Hepatocyte (in vitro differentiated cells): Measurements from ENCODE around the gene ARHGEF37. TPM values are rescaled to one million over a fixed set of nuclear protein-coding genes. Genes with fewer than 3 reads are reported as not detected.

Experiments
- DNase-seq: peaks from one replicate; pipeline ENCODE4 v3.0.0-alpha.2; 2016; ENCODE audit warnings: low spot score
- H2AFZ ChIP-seq: fragments of 200-600 bp; sonication (generic); 2 replicates; pipeline ENCODE4 v1.6.0; 2016; ENCODE audit warnings: antibody characterized with exemption, mild to moderate bottlenecking
- H3K27ac ChIP-seq: fragments of 200-600 bp; sonication (generic); 2 replicates; pipeline ENCODE4 v1.5.1; 2016; ENCODE audit warnings: mild to moderate bottlenecking
- H3K27me3 ChIP-seq: fragments of 200-600 bp; sonication (generic); 2 replicates; pipeline ENCODE4 v1.6.1; 2016
- H3K36me3 ChIP-seq: fragments of 200-600 bp; sonication (generic); replicated peaks from 2 replicates; pipeline ENCODE4 v1.5.1; 2016; ENCODE audit warnings: low read depth; ENCODE audit not compliant: insufficient read depth
- H3K4me1 ChIP-seq: fragments of 200-600 bp; sonication (generic); 2 replicates; pipeline ENCODE4 v1.5.1; 2016; ENCODE audit warnings: mild to moderate bottlenecking, moderate library complexity; ENCODE audit not compliant: insufficient read depth
- H3K4me2 ChIP-seq: fragments of 200-600 bp; sonication (generic); 2 replicates; pipeline ENCODE4 v1.6.0; 2016
- H3K4me3 ChIP-seq: fragments of 200-600 bp; sonication (generic); 2 replicates; pipeline ENCODE4 v1.5.1; 2016; ENCODE audit warnings: mild to moderate bottlenecking
- H3K79me2 ChIP-seq: fragments of 200-600 bp; sonication (generic); 2 replicates; pipeline ENCODE4 v1.6.0; 2017; ENCODE audit warnings: mild to moderate bottlenecking
- H3K9me2 ChIP-seq: fragments of 200-600 bp; sonication (generic); replicated peaks from 2 replicates; pipeline ENCODE4 v1.6.0; 2017; ENCODE audit warnings: mild to moderate bottlenecking; ENCODE audit not compliant: insufficient read depth
- H3K9me3 ChIP-seq: fragments of 200-600 bp; sonication (generic); 2 replicates; pipeline ENCODE4 v1.5.1; 2016; ENCODE audit warnings: low read depth, mild to moderate bottlenecking
- H4K20me1 ChIP-seq: fragments of 200-600 bp; sonication (generic); 2 replicates; pipeline ENCODE4 v1.6.0; 2016; ENCODE audit warnings: mild to moderate bottlenecking; ENCODE audit not compliant: insufficient read depth, poor library complexity, severe bottlenecking
- EZH2 ChIP-seq: fragments of 200-600 bp; sonication (generic); IDR thresholded peaks from 2 replicates; pipeline ENCODE4 v1.6.1; 2016; ENCODE audit warnings: antibody characterized with exemption, mild to moderate bottlenecking, borderline replicate concordance
- EZH2phosphoT487 ChIP-seq: fragments of 200-600 bp; sonication (generic); IDR thresholded peaks from one replicate; pipeline ENCODE4 v1.6.1; 2018; ENCODE audit warnings: antibody characterized with exemption, mild to moderate bottlenecking, low read depth, moderate library complexity; ENCODE audit not compliant: unreplicated experiment, severe bottlenecking
- WGBS: methylation state at CpG from one replicate; pipeline ENCODE4 v1.1.6; 2016; ENCODE audit warnings: low lambda C conversion rate; ENCODE audit errors: missing lambda C conversion rate; 5-methylcytosine and 5-hydroxymethylcytosine counted together
- polyA plus RNA-seq: library from polyadenylated mRNA; unstranded; fragments of >200 nt; fragmentation: Nextera tagmentation; extraction: Ambion mirVana; gene quantifications from 2 replicates; pipeline ENCODE4 v1.2.1, GENCODE V29; 2016
- total RNA-seq: library from RNA; depleted of rRNA; stranded (reverse); fragments of >200 nt; gene quantifications from 2 replicates; pipeline ENCODE4 v1.2.3, GENCODE V29; 2014
- TF ChIP-seq, protein P1 (sequence below): fragments of 200-600 bp; sonication (generic); IDR thresholded peaks from 2 replicates; pipeline ENCODE4 v1.5.1; 2016; ENCODE audit warnings: antibody characterized with exemption, mild to moderate bottlenecking; ENCODE audit not compliant: poor library complexity

The ARHGEF37 gene
- total and polyA plus RNA-seq, 2 experiments from 2014 or later: 2.3 to 2.9 TPM

DNA sequence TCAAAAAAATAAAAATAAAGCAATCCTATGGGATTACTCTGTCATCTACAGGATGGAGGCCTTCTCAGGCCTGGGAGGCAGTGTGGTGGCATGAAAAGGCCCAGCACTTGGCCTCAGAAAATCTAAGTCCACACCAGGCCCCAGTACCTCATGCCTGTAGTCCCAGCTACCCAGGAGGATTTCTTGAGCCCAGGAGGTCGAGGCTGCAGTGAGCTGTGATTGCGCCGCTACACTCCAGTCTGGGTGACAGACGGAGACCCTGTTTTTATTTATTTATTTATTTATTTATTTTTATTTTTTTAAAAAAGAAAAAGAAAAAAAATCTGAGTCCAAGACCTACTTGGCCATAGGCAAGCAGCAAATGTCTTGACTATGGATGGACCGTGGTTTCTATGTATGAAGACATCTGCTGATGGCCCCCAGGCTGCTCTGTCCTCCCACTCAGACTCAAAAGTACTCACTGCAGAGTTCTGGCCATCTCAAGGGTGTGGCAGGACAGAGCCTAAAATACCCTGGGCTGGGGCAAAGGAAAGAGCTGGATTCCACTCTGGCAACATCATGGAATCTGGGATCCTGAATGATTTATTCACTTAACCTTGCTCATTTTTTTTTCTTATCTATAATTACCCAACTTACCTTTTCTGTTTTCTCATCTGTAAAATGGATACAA is 55.0 kb downstream of the ARHGEF37 start:
- TF ChIP-seq, protein P1, sequence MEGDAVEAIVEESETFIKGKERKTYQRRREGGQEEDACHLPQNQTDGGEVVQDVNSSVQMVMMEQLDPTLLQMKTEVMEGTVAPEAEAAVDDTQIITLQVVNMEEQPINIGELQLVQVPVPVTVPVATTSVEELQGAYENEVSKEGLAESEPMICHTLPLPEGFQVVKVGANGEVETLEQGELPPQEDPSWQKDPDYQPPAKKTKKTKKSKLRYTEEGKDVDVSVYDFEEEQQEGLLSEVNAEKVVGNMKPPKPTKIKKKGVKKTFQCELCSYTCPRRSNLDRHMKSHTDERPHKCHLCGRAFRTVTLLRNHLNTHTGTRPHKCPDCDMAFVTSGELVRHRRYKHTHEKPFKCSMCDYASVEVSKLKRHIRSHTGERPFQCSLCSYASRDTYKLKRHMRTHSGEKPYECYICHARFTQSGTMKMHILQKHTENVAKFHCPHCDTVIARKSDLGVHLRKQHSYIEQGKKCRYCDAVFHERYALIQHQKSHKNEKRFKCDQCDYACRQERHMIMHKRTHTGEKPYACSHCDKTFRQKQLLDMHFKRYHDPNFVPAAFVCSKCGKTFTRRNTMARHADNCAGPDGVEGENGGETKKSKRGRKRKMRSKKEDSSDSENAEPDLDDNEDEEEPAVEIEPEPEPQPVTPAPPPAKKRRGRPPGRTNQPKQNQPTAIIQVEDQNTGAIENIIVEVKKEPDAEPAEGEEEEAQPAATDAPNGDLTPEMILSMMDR: no peak
- TF ChIP-seq EZH2phosphoT487 (no peak), EZH2 (no peak)
- H4K20me1 ChIP-seq: no peaks in the 10 kb centered on the region
- H3K79me2 ChIP-seq: no peaks in the 10 kb centered on the region
- peaks cover 6% of the 10 kb centered on the region for H3K4me1 ChIP-seq
- H3K9me3 ChIP-seq: no peaks in the 10 kb centered on the region
- H3K27ac ChIP-seq: no peak overlapping the region
- H3K4me2 ChIP-seq: no peak overlapping the region
- H3K27me3 ChIP-seq: no peaks in the 10 kb centered on the region
- no peak overlapping the region for H3K4me3 ChIP-seq
- H3K36me3 ChIP-seq: no peaks in the 10 kb centered on the region
- H2AFZ ChIP-seq: no peak overlapping the region
- 93% methylated on average over 5 of the region's 5 CpGs for WGBS
- no peaks in the 10 kb centered on the region for H3K9me2 ChIP-seq
- DNase-seq: no peak

DNA sequence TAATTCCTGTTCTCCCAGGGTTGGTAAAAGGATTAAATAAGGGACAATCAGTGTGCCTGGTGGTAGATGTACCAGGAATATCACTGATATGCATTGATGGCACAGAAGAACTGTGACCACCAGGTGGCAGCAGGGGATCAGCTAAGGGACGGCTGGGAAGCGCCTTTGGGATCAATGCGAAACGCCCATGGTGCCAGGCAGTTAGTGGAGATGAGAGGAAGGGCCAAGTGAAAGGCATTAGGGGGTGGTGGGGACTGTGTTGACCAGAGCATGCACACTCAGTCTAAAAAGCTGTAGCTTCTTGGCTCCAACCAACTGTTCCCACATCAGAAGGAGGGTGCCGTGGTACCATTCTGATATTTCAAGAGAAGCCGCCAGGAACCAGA is 55.6 kb downstream of the ARHGEF37 start:
- H3K36me3 ChIP-seq: no peaks in the 10 kb centered on the region
- no peak for TF ChIP-seq EZH2
- TF ChIP-seq, protein P1: peak; percentile 76
- no peaks in the 10 kb centered on the region for H3K9me3 ChIP-seq
- no peaks in the 10 kb centered on the region for H3K9me2 ChIP-seq
- WGBS: 38% methylated on average over 6 of the region's 6 CpGs
- H2AFZ ChIP-seq: no peak overlapping the region
- no peak overlapping the region for H3K4me3 ChIP-seq
- peaks cover 6% of the 10 kb centered on the region for H3K4me1 ChIP-seq
- no peaks in the 10 kb centered on the region for H3K27me3 ChIP-seq
- H3K27ac ChIP-seq: no peak overlapping the region
- peak; percentile 69 for DNase-seq
- no peak overlapping the region for H3K4me2 ChIP-seq
- H3K79me2 ChIP-seq: no peaks in the 10 kb centered on the region
- no peaks in the 10 kb centered on the region for H4K20me1 ChIP-seq

DNA sequence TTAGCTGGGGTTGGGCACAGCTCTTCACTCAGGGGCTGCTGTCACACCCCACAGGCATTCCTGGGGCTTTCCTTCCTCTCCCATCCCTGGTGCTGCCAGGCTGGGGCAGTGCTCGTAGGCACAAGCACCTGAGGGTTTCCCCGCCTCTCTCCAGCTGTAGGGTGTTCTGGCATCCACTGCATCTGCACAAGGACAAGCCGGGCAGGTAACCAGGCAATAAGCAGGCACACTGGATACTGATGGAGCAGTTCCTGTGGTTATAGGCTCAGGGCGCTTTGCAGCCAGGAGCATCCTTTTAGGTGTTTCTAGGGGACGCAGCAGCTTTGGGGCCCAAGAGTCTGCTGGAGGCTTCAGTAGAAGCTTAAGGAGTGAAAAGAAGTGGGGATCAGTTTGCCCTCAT is 56.8 kb downstream of the ARHGEF37 start:
- WGBS: 96% methylated on average over 5 of the region's 5 CpGs

More for the DNA sequence above, 56.8 kb downstream of the ARHGEF37 start:
- H3K27me3 ChIP-seq: no peaks in the 10 kb centered on the region
- H3K79me2 ChIP-seq: no peaks in the 10 kb centered on the region
- no peak overlapping the region for H3K4me3 ChIP-seq
- no peaks in the 10 kb centered on the region for H3K9me3 ChIP-seq
- H3K36me3 ChIP-seq: no peaks in the 10 kb centered on the region
- H3K4me1 ChIP-seq: no peaks in the 10 kb centered on the region
- H3K4me2 ChIP-seq: no peak overlapping the region
- H3K27ac ChIP-seq: no peak overlapping the region
- H2AFZ ChIP-seq: no peak overlapping the region
- no peaks in the 10 kb centered on the region for H3K9me2 ChIP-seq
- DNase-seq: no peak
- TF ChIP-seq EZH2phosphoT487 (no peak), EZH2 (no peak)
- TF ChIP-seq, protein P1: no peak
- H4K20me1 ChIP-seq: no peaks in the 10 kb centered on the region
